Liver (tissue), 3 donors: ENCODE results near the gene NDUFA8.

Source experiments
- CTCF ChIP-seq: fragments of 150-350 bp; IDR thresholded peaks from 2 replicates; pipeline ENCODE4 v1.5.1; 2017; ENCODE audit warnings: improper control_type of control experiment, low read depth, low read length; ENCODE audit not compliant: missing input control
- FOXA2 ChIP-seq: IDR thresholded peaks from 2 replicates; pipeline ENCODE4 v1.6.1; 2016; ENCODE audit warnings: antibody characterized with exemption
- GABPA ChIP-seq, 2 donors: IDR thresholded peaks in 1 of 2; conservative IDR thresholded peaks in 1 of 2; 2 replicates each; pipeline ENCODE4 v1.6.1; 2016; ENCODE audit warnings: antibody characterized with exemption in 2 of 2, mild to moderate bottlenecking in 1 of 2, moderate library complexity in 1 of 2
- HNF4A ChIP-seq, 2 donors: conservative IDR thresholded peaks; 2 replicates each; pipeline ENCODE4 v1.6.1; 2016; ENCODE audit warnings: antibody characterized with exemption in 2 of 2, mild to moderate bottlenecking in 2 of 2
- HNF4G ChIP-seq: IDR thresholded peaks from 2 replicates; pipeline ENCODE4 v1.6.1; 2016; ENCODE audit warnings: antibody characterized with exemption
- MAX ChIP-seq: IDR thresholded peaks from 2 replicates; pipeline ENCODE4 v1.6.1; 2016; ENCODE audit warnings: antibody characterized with exemption
- RAD21 ChIP-seq, 2 donors: IDR thresholded peaks; 2 replicates each; pipeline ENCODE4 v1.6.1; 2016; ENCODE audit warnings: antibody characterized with exemption in 2 of 2, mild to moderate bottlenecking in 2 of 2
- RXRA ChIP-seq, 2 donors: IDR thresholded peaks; 2 replicates each; pipeline ENCODE4 v1.6.1; 2017 to 2018; ENCODE audit warnings: antibody characterized with exemption in 2 of 2, mild to moderate bottlenecking in 1 of 2
- TAF1 ChIP-seq: conservative IDR thresholded peaks from 2 replicates; pipeline ENCODE4 v1.6.1; 2016; ENCODE audit warnings: antibody characterized with exemption, mild to moderate bottlenecking
- ZBTB33 ChIP-seq: IDR thresholded peaks from 2 replicates; pipeline ENCODE4 v1.6.1; 2016; ENCODE audit warnings: antibody characterized with exemption
- TF ChIP-seq, protein P1 (sequence below): IDR thresholded peaks from 2 replicates; pipeline ENCODE4 v1.6.1; 2016; ENCODE audit warnings: antibody characterized with exemption, mild to moderate bottlenecking
- donor health status: healthy.
- donor health status: healthy.

DNA sequence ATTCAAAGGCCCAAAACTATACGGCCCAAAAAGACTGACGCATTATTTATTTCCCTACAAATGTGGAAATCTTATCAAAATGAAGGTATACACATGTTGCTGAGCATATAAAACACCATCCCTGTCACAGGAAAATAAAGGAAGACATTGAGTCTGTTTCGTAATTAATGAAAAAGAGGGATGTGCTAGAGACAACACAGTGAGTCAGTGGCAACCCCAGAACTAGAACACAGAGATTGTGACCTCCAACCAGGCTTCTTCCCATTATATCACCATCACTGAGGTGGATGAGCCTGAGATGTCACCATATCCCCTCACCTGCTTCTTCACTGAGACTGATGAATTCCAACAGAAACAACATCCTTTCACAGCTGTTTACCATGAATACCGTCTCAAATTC lies 3.8 kb downstream of the NDUFA8 start:
- TF ChIP-seq, protein P1, sequence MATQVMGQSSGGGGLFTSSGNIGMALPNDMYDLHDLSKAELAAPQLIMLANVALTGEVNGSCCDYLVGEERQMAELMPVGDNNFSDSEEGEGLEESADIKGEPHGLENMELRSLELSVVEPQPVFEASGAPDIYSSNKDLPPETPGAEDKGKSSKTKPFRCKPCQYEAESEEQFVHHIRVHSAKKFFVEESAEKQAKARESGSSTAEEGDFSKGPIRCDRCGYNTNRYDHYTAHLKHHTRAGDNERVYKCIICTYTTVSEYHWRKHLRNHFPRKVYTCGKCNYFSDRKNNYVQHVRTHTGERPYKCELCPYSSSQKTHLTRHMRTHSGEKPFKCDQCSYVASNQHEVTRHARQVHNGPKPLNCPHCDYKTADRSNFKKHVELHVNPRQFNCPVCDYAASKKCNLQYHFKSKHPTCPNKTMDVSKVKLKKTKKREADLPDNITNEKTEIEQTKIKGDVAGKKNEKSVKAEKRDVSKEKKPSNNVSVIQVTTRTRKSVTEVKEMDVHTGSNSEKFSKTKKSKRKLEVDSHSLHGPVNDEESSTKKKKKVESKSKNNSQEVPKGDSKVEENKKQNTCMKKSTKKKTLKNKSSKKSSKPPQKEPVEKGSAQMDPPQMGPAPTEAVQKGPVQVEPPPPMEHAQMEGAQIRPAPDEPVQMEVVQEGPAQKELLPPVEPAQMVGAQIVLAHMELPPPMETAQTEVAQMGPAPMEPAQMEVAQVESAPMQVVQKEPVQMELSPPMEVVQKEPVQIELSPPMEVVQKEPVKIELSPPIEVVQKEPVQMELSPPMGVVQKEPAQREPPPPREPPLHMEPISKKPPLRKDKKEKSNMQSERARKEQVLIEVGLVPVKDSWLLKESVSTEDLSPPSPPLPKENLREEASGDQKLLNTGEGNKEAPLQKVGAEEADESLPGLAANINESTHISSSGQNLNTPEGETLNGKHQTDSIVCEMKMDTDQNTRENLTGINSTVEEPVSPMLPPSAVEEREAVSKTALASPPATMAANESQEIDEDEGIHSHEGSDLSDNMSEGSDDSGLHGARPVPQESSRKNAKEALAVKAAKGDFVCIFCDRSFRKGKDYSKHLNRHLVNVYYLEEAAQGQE: no peak
- TF ChIP-seq CTCF (no peak), ZBTB33 (no peak), HNF4G (no peak), GABPA (IDR thresholded peaks at IDR 0.05 in 1 of 2, conservative IDR thresholded peaks at IDR 0.05 in 1 of 2) (no peak), RXRA (IDR thresholded peaks at IDR 0.05) (no peak), FOXA2 (no peak), MAX (no peak), RAD21 (IDR thresholded peaks at IDR 0.05) (no peak), TAF1 (no peak), HNF4A (conservative IDR thresholded peaks at IDR 0.05) (no peak)
